CD4-positive, CD25-positive, alpha-beta regulatory T cell (primary cell): ENCODE data around the gene ARL10. TPM values are rescaled to one million over a fixed set of nuclear protein-coding genes. Genes with fewer than 3 reads are reported as not detected.
A peak's percentile ranks its signal among the peaks of the same experiment; 100 is the strongest.

Source experiments
- ATAC-seq, 2 donors: fragments of 150-1000 bp; cut with Tn5 transposase; one replicate each; pipeline ENCODE4 v1.10.0; 2021; ENCODE audit warnings: low read depth in 2 of 2, moderate number of reproducible peaks in 2 of 2, moderate library complexity in 1 of 2
- DNase-seq, 3 donors: peaks; one replicate each; pipeline versions ENCODE4 v3.0.0 to v3.0.0-alpha.2; 2012 to 2022; ENCODE audit warnings: mixed read lengths in 1 of 3
- H3K27ac ChIP-seq: one replicate; pipeline ENCODE4 v1.7.0; 2013; ENCODE audit warnings: mild to moderate bottlenecking, low read length; ENCODE audit not compliant: insufficient read depth, poor library complexity, severe bottlenecking
- H3K27me3 ChIP-seq: one replicate; pipeline ENCODE4 v1.7.0; 2013; ENCODE audit warnings: low read length; ENCODE audit not compliant: control insufficient read depth, insufficient read depth
- H3K36me3 ChIP-seq: one replicate; pipeline ENCODE4 v1.7.0; 2013; ENCODE audit warnings: mild to moderate bottlenecking, low read length, moderate library complexity; ENCODE audit not compliant: control insufficient read depth, insufficient read depth
- H3K4me1 ChIP-seq: 2 replicates; pipeline ENCODE4 v1.7.0; 2013; ENCODE audit warnings: mild to moderate bottlenecking, low read length; ENCODE audit not compliant: insufficient read depth, control insufficient read depth, poor library complexity, severe bottlenecking
- H3K4me3 ChIP-seq: one replicate; pipeline ENCODE4 v1.7.0; 2013; ENCODE audit warnings: low read depth, mild to moderate bottlenecking, low read length, moderate library complexity
- H3K9me3 ChIP-seq, 2 experiments: 1 replicate in 1 of 2; 2 replicates in 1 of 2; pipeline ENCODE4 v1.7.0; 2013; ENCODE audit warnings: low read length in 2 of 2, mild to moderate bottlenecking in 1 of 2, moderate library complexity in 1 of 2; ENCODE audit not compliant: control insufficient read depth in 2 of 2
- H3K27ac Mint-ChIP-seq, 3 donors: one replicate each; pipeline ENCODE4 v1.8.0; 2020 to 2022; ENCODE audit warnings: mild to moderate bottlenecking in 3 of 3, mixed read lengths in 3 of 3, moderate library complexity in 2 of 3
- H3K27me3 Mint-ChIP-seq: one replicate; pipeline ENCODE4 v1.8.0; 2022; ENCODE audit warnings: mild to moderate bottlenecking, mixed read lengths
- H3K36me3 Mint-ChIP-seq: one replicate; pipeline ENCODE4 v1.8.0; 2020; ENCODE audit warnings: mixed read lengths
- H3K4me1 Mint-ChIP-seq, 4 donors: one replicate each; pipeline ENCODE4 v1.8.0; 2020 to 2022; ENCODE audit warnings: mixed read lengths in 4 of 4, mild to moderate bottlenecking in 1 of 4
- H3K4me3 Mint-ChIP-seq, 4 donors: one replicate each; pipeline ENCODE4 v1.8.0; 2020 to 2022; ENCODE audit warnings: mild to moderate bottlenecking in 4 of 4, mixed read lengths in 4 of 4, moderate library complexity in 3 of 4
- H3K9me3 Mint-ChIP-seq, 7 donors: one replicate each; pipeline ENCODE4 v1.8.0; 2020 to 2022; ENCODE audit warnings: mixed read lengths in 7 of 7, mild to moderate bottlenecking in 3 of 7, moderate library complexity in 2 of 7
- polyA plus RNA-seq, 4 donors: library from polyadenylated mRNA; unstranded; fragments of 300-500 nt; fragmentation: Illumina TruSeq; gene quantifications; one replicate each; pipeline ENCODE4 v1.2.3, GENCODE V29; 2021
- total RNA-seq: library from RNA; stranded (reverse); gene quantifications from one replicate; pipeline ENCODE4 v1.2.3, GENCODE V29; 2022

ARL10 gene
- total and polyA plus RNA-seq, 5 donors from 2014 or later = 1.6 to 4.8 (median 2.3) TPM

GRCh38 chr5:176418251-176418650, 53.0 kb downstream of the ARL10 start:
- ATAC-seq (no peak), DNase-seq (no peak)
- no peaks in the 10 kb centered on the region for H3K36me3 Mint-ChIP-seq
- peaks cover 31% of the 10 kb centered on the region for H3K27me3 Mint-ChIP-seq
- peak overlapping the region in 2 of 3 donors; percentile 38 to 80 for H3K27ac Mint-ChIP-seq
- Histone ChIP-seq H3K9me3 (no peaks in the 10 kb centered on the region), H3K4me3 (no peak overlapping the region), H3K4me1 (peaks cover 31% of the 10 kb centered on the region), H3K36me3 (no peaks in the 10 kb centered on the region), H3K27ac (no peak overlapping the region), H3K27me3 (peaks cover 2% of the 10 kb centered on the region)
- peaks cover 12 to 34% (median 17%) of the 10 kb centered on the region in 4 donors for H3K4me1 Mint-ChIP-seq
- H3K9me3 Mint-ChIP-seq = peaks cover 0 to 2% (median 0%) of the 10 kb centered on the region in 7 donors
- peak overlapping the region in 2 of 4 donors; percentile 52 to 54 for H3K4me3 Mint-ChIP-seq

- H3K27me3 Mint-ChIP-seq = peaks cover 40% of the 10 kb centered on the region
- H3K9me3 ChIP-seq = no peaks in the 10 kb centered on the region
- H3K4me3 ChIP-seq = no peak overlapping the region
- no peak for DNase-seq
- H3K27me3 ChIP-seq = peaks cover 2% of the 10 kb centered on the region
- no peak for ATAC-seq
- H3K9me3 Mint-ChIP-seq = peaks cover 0 to 2% (median 0%) of the 10 kb centered on the region in 7 donors
- H3K27ac ChIP-seq = no peak overlapping the region
- H3K4me1 Mint-ChIP-seq = peaks cover 3 to 15% (median 6%) of the 10 kb centered on the region in 4 donors
- H3K4me1 ChIP-seq = peaks cover 17% of the 10 kb centered on the region
- H3K36me3 Mint-ChIP-seq = no peaks in the 10 kb centered on the region
- peak overlapping the region in 1 of 4 donors; percentile 62 for H3K4me3 Mint-ChIP-seq
- H3K36me3 ChIP-seq = no peaks in the 10 kb centered on the region
- peak overlapping the region in 1 of 3 donors; percentile 72 for H3K27ac Mint-ChIP-seq
Measured at GRCh38 chr5:176420086-176420485, 54.8 kb downstream of the ARL10 start.

GRCh38 chr5:176420972-176421544, 55.8 kb downstream of the ARL10 start:
- Mint-ChIP-seq H3K9me3 (peaks cover 0 to 6% (median 0%) of the 10 kb centered on the region in 7 donors), H3K36me3 (no peaks in the 10 kb centered on the region), H3K4me3 (peak overlapping the region in 1 of 4 donors; percentile 59), H3K27ac (no peak overlapping the region), H3K27me3 (peaks cover 47% of the 10 kb centered on the region), H3K4me1 (peaks cover 0 to 8% (median under 1%) of the 10 kb centered on the region in 4 donors)
- no peaks in the 10 kb centered on the region for H3K36me3 ChIP-seq
- peaks cover 8% of the 10 kb centered on the region for H3K4me1 ChIP-seq
- peaks cover 2% of the 10 kb centered on the region for H3K27me3 ChIP-seq
- H3K4me3 ChIP-seq = no peak overlapping the region
- no peaks in the 10 kb centered on the region for H3K9me3 ChIP-seq
- ATAC-seq (no peak), DNase-seq (no peak)
- H3K27ac ChIP-seq = no peak overlapping the region

GRCh38 chr5:176424181-176424580, 58.9 kb downstream of the ARL10 start:
- H3K27me3 Mint-ChIP-seq = peaks cover 39% of the 10 kb centered on the region
- H3K36me3 Mint-ChIP-seq = no peaks in the 10 kb centered on the region

GRCh38 chr5:176425138-176425537, 59.9 kb downstream of the ARL10 start:
- DNase-seq = no peak
- H3K9me3 Mint-ChIP-seq = peaks cover 0 to 6% (median 0%) of the 10 kb centered on the region in 7 donors

More at GRCh38 chr5:176424181-176424580, 58.9 kb downstream of the ARL10 start:
- ATAC-seq (no peak), DNase-seq (no peak)
- no peaks in the 10 kb centered on the region for H3K9me3 ChIP-seq
- no peaks in the 10 kb centered on the region for H3K4me1 ChIP-seq
- Mint-ChIP-seq H3K4me3 (no peak overlapping the region), H3K4me1 (no peaks in the 10 kb centered on the region), H3K27ac (no peak overlapping the region), H3K9me3 (peaks cover 0 to 6% (median 0%) of the 10 kb centered on the region in 7 donors)
- H3K27me3 ChIP-seq = peaks cover 2% of the 10 kb centered on the region
- no peak overlapping the region for H3K4me3 ChIP-seq
- H3K27ac ChIP-seq = no peak overlapping the region
- no peaks in the 10 kb centered on the region for H3K36me3 ChIP-seq

GRCh38 chr5:176425791-176426190, 60.5 kb downstream of the ARL10 start:
- Mint-ChIP-seq H3K36me3 (no peaks in the 10 kb centered on the region), H3K27me3 (peaks cover 33% of the 10 kb centered on the region), H3K4me3 (no peak overlapping the region), H3K4me1 (peaks cover 0 to 2% (median 0%) of the 10 kb centered on the region in 4 donors), H3K9me3 (peaks cover 0 to 6% (median 0%) of the 10 kb centered on the region in 7 donors), H3K27ac (no peak overlapping the region)
- no peaks in the 10 kb centered on the region for H3K27me3 ChIP-seq
- no peaks in the 10 kb centered on the region for H3K9me3 ChIP-seq
- no peak overlapping the region for H3K27ac ChIP-seq
- no peak for DNase-seq
- no peaks in the 10 kb centered on the region for H3K36me3 ChIP-seq
- no peak overlapping the region for H3K4me3 ChIP-seq
- ATAC-seq = no peak
- peaks cover 3% of the 10 kb centered on the region for H3K4me1 ChIP-seq

More at GRCh38 chr5:176425138-176425537, 59.9 kb downstream of the ARL10 start:
- no peak overlapping the region for H3K4me3 Mint-ChIP-seq
- ATAC-seq = no peak
- Histone ChIP-seq H3K4me3 (no peak overlapping the region), H3K36me3 (no peaks in the 10 kb centered on the region), H3K27me3 (peaks cover under 1% of the 10 kb centered on the region), H3K9me3 (no peaks in the 10 kb centered on the region), H3K4me1 (peaks cover 2% of the 10 kb centered on the region), H3K27ac (no peak overlapping the region)
- H3K36me3 Mint-ChIP-seq = no peaks in the 10 kb centered on the region
- H3K4me1 Mint-ChIP-seq = no peaks in the 10 kb centered on the region
- no peak overlapping the region for H3K27ac Mint-ChIP-seq
- H3K27me3 Mint-ChIP-seq = peaks cover 37% of the 10 kb centered on the region

GRCh38 chr5:176426876-176427275, 61.6 kb downstream of the ARL10 start:
- no peaks in the 10 kb centered on the region for H3K9me3 ChIP-seq
- peaks cover 0 to 2% (median 0%) of the 10 kb centered on the region in 4 donors for H3K4me1 Mint-ChIP-seq
- no peaks in the 10 kb centered on the region for H3K36me3 ChIP-seq
- H3K27me3 ChIP-seq = no peaks in the 10 kb centered on the region
- peaks cover 3% of the 10 kb centered on the region for H3K4me1 ChIP-seq
- peaks cover 35% of the 10 kb centered on the region for H3K27me3 Mint-ChIP-seq
- peaks cover 0 to 6% (median 0%) of the 10 kb centered on the region in 7 donors for H3K9me3 Mint-ChIP-seq
- no peak overlapping the region for H3K4me3 ChIP-seq
- no peak overlapping the region for H3K4me3 Mint-ChIP-seq
- no peak for DNase-seq
- no peak overlapping the region for H3K27ac ChIP-seq
- no peak overlapping the region for H3K27ac Mint-ChIP-seq
- no peak for ATAC-seq
- no peaks in the 10 kb centered on the region for H3K36me3 Mint-ChIP-seq

GRCh38 chr5:176427971-176428370, 62.7 kb downstream of the ARL10 start:
- Mint-ChIP-seq H3K4me3 (no peak overlapping the region), H3K4me1 (peaks cover 0 to 2% (median 0%) of the 10 kb centered on the region in 4 donors), H3K27me3 (peaks cover 33% of the 10 kb centered on the region), H3K9me3 (peaks cover 0 to 6% (median 0%) of the 10 kb centered on the region in 7 donors), H3K36me3 (no peaks in the 10 kb centered on the region), H3K27ac (no peak overlapping the region)
- no peaks in the 10 kb centered on the region for H3K36me3 ChIP-seq
- H3K27me3 ChIP-seq = no peaks in the 10 kb centered on the region
- no peak for DNase-seq
- peaks cover 3% of the 10 kb centered on the region for H3K4me1 ChIP-seq
- no peaks in the 10 kb centered on the region for H3K9me3 ChIP-seq
- ATAC-seq = no peak
- no peak overlapping the region for H3K4me3 ChIP-seq
- H3K27ac ChIP-seq = no peak overlapping the region
